ENCODE data around the gene RERE. TPM values are rescaled to one million over a fixed set of nuclear protein-coding genes. Genes with fewer than 3 reads are reported as not detected.

RERE gene
- total RNA-seq, 1 donor from 2014 or later, result 80.3 TPM

- H3K27me3 ChIP-seq, result no peaks in the 10 kb centered on the region
- H3K4me3 ChIP-seq, result no peak overlapping the region
- TF ChIP-seq CTCF (IDR thresholded peaks at IDR 0.05), result no peak
- peaks cover 25% of the 10 kb centered on the region for H3K4me1 ChIP-seq
- H3K27ac ChIP-seq, result no peak overlapping the region
- no peaks in the 10 kb centered on the region for H3K9me3 ChIP-seq
- intact Hi-C loops (cut with DNase I), result no loop called here
- H3K36me3 ChIP-seq, result no peaks in the 10 kb centered on the region
- no peak for DNase-seq (ENCODE audit: extremely low spot score in 2 of 2)
These were observed 278.9 kb downstream of the RERE start for GRCh38 chr1:8538502-8538901.

- Histone ChIP-seq H3K27ac (no peak overlapping the region), H3K36me3 (no peaks in the 10 kb centered on the region), H3K27me3 (no peaks in the 10 kb centered on the region), H3K4me1 (peaks cover 25% of the 10 kb centered on the region), H3K9me3 (no peaks in the 10 kb centered on the region), H3K4me3 (no peak overlapping the region)
- no peak for TF ChIP-seq CTCF (IDR thresholded peaks at IDR 0.05)
- TF ChIP-seq POLR2AphosphoS5 (IDR thresholded peaks at IDR 0.05; ENCODE audit: insufficient read depth in 1 of 2, low read depth in 1 of 2), result no peak
- TF ChIP-seq POLR2A (IDR thresholded peaks at IDR 0.05), result no peak
- intact Hi-C loops (cut with DNase I), result no loop called here
- DNase-seq (ENCODE audit: extremely low spot score in 2 of 2), result no peak
These were observed 279.4 kb downstream of the RERE start for GRCh38 chr1:8537991-8538390.

- Histone ChIP-seq H3K27me3 (no peaks in the 10 kb centered on the region), H3K4me1 (peaks cover 25% of the 10 kb centered on the region), H3K9me3 (no peaks in the 10 kb centered on the region), H3K4me3 (no peak overlapping the region), H3K27ac (peak overlapping the region; percentile 69), H3K36me3 (no peaks in the 10 kb centered on the region)
- intact Hi-C loops (cut with DNase I), result no loop called here
- DNase-seq (ENCODE audit: extremely low spot score in 2 of 2), result no peak
- TF ChIP-seq POLR2AphosphoS5 (IDR thresholded peaks at IDR 0.05; ENCODE audit: insufficient read depth in 1 of 2, low read depth in 1 of 2) (peak in 1 of 2 donors; percentile 42), CTCF (IDR thresholded peaks at IDR 0.05) (no peak)
These were observed 280.9 kb downstream of the RERE start for GRCh38 chr1:8536515-8536914.

- TF ChIP-seq POLR2AphosphoS5 (IDR thresholded peaks at IDR 0.05; ENCODE audit: insufficient read depth in 1 of 2, low read depth in 1 of 2) (no peak), POLR2A (IDR thresholded peaks at IDR 0.05) (no peak), CTCF (IDR thresholded peaks at IDR 0.05) (no peak)
These were observed 283.5 kb downstream of the RERE start for GRCh38 chr1:8533907-8534306.

GRCh38 chr1:8533124-8533523 is 284.3 kb downstream of the RERE start:
- no peak for TF ChIP-seq POLR2A (IDR thresholded peaks at IDR 0.05)
- no peak for TF ChIP-seq POLR2AphosphoS5 (IDR thresholded peaks at IDR 0.05; ENCODE audit: insufficient read depth in 1 of 2, low read depth in 1 of 2)
- TF ChIP-seq CTCF (IDR thresholded peaks at IDR 0.05), result no peak
- DNase-seq (ENCODE audit: extremely low spot score in 2 of 2), result no peak
- no peaks in the 10 kb centered on the region for H3K9me3 ChIP-seq
- no peak overlapping the region for H3K4me3 ChIP-seq
- H3K27me3 ChIP-seq, result no peaks in the 10 kb centered on the region
- intact Hi-C loops (cut with DNase I), result no loop called here
- peak overlapping the region; percentile 25 for H3K27ac ChIP-seq
- H3K36me3 ChIP-seq, result no peaks in the 10 kb centered on the region
- peaks cover 13% of the 10 kb centered on the region for H3K4me1 ChIP-seq

More at GRCh38 chr1:8533907-8534306, 283.5 kb downstream of the RERE start:
- Histone ChIP-seq H3K36me3 (no peaks in the 10 kb centered on the region), H3K27me3 (no peaks in the 10 kb centered on the region), H3K27ac (peak overlapping the region; percentile 69), H3K9me3 (no peaks in the 10 kb centered on the region), H3K4me1 (peaks cover 13% of the 10 kb centered on the region), H3K4me3 (no peak overlapping the region)
- DNase-seq (ENCODE audit: extremely low spot score in 2 of 2), result no peak
- intact Hi-C loops (cut with DNase I), result no loop called here
